NCI-H1930 (cell line): ENCODE results near the gene LYST.

Source experiments
- DNase-seq, 2 experiments: peaks; one replicate each; lab custom pipeline; 2025; lab: John Stamatoyannopoulos, UW

Gene LYST

GRCh38 chr1:235712812-235713211, 153.9 kb downstream of the LYST start:
- DNase-seq: no peak

GRCh38 chr1:235710687-235711086, 156.0 kb downstream of the LYST start:
- DNase-seq: no peak

DNA sequence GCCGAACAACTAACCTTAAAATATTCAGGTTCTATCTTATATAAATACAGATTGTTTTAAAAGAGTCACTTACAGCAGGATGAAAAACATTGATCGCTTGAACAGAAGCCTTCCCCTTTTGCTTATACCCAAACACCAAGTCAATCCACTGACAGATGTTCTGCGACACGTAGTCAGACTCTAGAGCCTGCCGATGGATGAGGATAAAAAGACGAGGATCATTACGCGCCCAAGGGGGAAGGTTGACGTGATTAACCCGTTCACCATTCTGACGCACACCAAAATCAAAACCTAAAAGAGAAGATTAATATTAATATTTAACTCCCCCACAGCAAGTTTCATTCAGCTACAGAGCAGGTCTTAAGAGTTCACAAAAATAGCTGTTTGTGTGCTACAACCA, 157.7 kb downstream of the LYST start:
- no peak for DNase-seq

DNA sequence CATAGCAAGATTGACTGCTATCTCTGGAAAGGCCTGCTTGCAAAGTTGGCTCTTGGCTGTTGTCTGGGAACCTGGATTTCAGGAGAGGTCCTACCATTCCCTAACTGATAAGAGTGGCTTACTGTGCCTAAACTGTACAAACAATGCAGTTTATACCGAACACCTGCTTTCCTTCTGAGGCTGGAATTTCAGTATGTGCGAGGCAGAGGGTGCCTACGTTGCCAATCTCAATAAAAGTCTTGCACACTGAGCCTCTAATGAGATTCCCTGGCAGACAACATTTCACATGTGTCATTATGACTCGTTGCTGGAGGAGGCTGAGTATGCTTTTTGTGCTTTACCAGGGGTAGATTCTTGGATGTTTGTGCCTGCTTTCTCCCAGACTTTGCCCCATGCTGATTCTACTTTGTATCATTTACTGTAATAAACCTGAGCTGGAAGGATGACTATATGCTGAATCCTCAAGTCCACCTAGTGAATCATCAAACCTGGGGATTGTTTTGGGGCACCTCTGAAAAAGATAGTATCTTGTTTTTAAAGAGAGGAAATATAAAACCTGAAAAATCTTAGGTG, 158.2 kb downstream of the LYST start:
- DNase-seq: no peak

DNA sequence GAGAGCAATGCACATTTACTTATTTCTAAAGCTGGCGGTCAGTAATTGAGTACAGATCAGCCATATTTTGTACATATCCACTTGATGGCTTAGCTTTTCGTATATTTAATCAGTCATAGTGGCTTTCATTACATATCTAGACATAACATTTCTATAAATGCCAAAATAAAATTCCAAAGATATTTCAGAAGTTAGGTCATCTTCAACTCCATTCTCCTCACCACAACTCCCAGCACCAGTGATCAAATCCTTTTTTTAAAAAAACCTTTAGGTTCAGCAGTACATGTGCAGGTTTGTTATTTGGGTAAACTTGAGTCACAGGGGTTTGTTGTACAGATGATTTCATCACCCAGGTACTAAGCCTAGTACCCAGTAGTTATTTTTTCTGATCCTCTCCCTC, 163.2 kb downstream of the LYST start:
- DNase-seq: no peak

GRCh38 chr1:235702412-235702811, 164.3 kb downstream of the LYST start:
- no peak for DNase-seq

- DNase-seq: no peak
Measured at GRCh38 chr1:235697508-235697907, 169.2 kb downstream of the LYST start.

DNA sequence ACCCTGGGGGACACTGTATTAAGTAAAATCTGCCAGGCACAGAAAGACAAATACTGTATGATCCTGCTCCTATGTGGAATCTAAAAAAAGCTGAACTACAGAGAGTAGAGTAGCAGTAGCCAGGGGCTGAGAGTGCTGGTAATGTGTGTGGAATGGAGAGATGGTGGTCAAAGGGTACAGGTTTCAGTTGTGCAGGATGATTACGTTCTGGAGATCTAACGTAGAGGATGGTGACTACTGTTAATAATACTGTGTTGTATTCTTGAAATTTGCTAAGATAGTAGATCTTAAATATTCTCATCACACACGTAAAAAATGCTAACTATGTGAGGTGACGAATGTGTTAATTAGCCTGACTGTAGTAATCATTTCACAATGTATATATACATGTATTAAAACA, 177.3 kb downstream of the LYST start:
- DNase-seq: no peak

- no peak for DNase-seq
Measured at GRCh38 chr1:235688096-235688495, 178.6 kb downstream of the LYST start.

GRCh38 chr1:235683653-235684052, 183.1 kb downstream of the LYST start:
- no peak for DNase-seq

DNA sequence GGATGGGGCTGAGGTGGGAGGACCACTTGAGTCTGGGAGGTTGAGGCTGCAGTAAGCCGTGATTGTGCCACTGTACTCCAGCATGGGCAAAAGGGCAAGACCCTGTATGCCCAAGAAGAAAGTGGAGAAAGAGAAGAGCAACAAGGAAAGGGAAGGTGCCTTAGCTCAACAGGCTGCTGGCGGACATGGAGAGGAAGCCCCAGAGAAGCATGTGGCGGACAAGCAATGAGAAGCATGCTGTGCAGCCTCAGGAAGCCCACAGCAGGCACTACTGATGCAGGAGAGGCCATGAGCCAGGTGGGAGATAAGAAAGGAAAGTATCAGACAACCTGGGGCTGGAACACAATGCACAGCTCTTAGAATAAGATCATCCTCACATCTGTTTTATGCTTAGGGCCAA, 184.5 kb downstream of the LYST start:
- no peak for DNase-seq

GRCh38 chr1:235679644-235680043, 187.1 kb downstream of the LYST start:
- DNase-seq: no peak

DNA sequence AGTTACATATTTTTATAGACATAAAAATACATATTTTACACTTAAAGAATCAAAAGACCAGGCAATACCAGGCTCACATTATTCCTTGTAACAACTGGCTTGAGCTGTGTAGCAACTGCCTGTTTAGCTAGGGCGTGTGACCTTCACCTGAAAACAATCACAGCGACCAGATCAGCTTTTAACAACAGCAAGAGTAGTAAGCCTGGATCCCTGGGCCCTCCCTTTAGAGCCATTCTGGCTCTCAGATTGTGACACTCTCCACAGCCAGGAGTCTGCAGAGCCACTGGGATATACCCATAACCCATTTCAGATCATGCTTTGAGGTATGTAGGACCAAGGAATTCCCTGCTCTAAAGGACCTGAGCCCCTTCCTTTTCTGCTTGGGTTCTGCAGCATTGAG, 187.7 kb downstream of the LYST start:
- no peak for DNase-seq

DNA sequence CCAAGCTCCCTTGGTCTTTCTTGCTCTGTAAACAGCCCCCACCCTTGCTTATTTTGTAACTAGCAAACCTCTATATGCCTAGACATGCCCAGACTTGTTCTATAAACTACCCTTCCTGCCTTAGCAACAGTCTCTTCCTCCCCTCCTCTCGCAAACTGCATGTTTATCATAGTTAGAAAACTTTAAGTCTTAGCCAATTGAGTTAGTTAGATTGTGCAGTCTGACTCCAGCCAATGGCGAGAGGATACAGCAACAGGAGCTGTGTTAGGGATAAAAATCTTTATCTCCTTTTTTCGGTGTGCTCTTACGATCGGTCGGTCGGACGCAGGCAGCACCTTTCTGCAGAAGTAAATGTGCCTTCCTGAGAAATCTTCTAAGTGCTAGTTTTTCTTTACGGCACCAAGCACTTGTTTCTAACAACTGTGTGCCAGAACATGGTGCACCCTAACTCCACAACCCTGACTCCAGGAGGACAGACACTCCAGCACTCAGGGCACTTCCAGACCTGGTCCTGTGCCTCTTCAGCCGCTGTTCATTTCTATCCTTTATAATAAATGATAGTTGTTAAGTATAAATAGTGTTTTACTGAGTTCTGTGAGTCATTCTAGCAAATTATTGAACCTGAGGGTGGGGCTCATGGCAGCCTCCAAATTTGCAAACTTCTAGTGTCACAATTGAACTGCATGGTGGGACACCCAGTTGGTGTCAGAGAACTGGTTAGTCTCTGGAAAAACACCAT, 191.4 kb downstream of the LYST start:
- DNase-seq: no peak

DNA sequence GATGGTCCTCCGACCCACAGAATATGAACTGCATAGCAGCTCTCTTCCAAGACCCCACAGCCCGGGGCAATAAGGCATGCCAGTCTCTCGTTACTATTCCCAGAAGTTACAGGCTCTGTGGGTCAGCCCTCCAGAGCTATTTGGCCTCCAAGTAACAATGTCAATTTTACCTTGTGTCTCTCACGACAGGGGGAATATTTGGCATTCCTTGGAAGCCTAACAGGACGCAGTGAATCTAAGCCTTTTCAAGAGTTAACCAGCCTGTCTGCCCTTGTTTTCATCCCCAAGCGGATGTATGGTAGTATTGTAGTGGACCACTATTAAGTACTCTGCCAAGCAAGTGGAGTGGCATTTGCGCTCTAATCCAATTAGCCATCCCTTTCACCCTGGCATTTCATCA, 192.7 kb downstream of the LYST start:
- DNase-seq: no peak

DNA sequence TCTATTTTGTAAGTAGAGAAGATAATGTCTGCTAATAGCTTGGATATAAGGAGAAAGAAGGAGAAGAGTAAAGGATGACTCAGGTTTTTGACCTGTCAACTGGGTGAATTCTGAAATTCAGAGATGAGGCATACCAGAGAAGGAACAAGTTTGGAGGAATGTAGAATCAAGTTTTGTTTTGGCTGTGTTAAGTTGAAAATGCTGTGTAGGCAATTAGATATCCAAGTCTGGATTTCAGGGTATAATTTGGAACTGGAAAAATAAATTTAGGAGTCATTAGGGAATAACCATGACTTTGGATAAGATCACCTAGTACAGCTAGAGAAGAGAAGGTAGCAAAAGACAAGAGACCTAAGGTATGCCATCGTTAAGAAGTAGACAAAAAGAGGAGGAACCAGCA, 194.7 kb downstream of the LYST start:
- no peak for DNase-seq

DNA sequence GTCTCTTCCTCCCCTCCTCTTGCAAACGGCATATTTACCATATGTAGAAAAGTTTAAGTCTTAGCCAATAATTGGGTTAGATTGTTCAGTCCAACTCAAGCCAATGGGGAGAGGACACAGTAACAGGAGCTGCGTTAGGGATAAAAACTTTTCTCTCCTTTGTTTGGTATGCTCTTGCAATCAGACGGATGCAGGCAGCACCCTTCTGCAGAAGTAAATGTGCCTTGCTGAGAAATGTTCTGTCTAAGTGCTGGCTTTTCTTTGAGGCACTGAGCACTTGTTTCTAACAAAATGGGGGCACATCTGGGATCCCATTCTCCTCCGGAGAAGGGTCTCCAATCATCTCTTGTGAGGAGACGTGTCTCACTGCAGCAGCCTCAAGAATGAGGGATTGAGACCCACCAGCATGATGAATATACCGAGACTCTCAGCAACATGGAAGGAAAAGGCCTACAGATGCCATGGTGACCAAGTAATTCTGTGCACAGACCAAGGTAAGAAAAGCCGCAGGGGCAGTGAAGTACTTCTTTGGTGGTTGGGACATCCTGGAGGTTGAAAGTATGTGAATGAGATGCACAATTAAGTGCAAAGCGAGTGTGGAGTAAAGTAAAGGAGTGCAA, 196.4 kb downstream of the LYST start:
- DNase-seq: no peak

DNA sequence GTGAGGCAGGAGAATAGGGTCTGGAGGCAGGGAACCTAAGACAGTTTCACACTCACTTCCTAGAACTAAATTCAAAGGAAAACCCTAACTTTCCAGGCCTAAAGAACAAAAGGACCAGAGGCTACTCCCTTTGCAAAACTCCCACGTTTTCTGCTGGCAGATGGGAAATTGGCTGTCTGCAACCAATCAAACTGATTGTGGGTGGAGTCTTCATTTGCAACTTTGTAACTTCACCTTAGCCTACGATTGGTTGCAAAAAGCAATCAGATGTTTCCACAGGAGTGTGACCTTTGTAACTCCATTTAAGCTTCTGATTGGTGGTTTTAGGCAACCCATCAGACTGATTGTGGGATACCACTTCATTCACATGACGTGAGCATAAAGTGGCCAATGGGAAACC, 197.4 kb downstream of the LYST start:
- no peak for DNase-seq

- no peak for DNase-seq
Measured at GRCh38 chr1:235663628-235664027, 203.1 kb downstream of the LYST start.

- DNase-seq: no peak
Measured at GRCh38 chr1:235661568-235661967, 205.1 kb downstream of the LYST start.

DNA sequence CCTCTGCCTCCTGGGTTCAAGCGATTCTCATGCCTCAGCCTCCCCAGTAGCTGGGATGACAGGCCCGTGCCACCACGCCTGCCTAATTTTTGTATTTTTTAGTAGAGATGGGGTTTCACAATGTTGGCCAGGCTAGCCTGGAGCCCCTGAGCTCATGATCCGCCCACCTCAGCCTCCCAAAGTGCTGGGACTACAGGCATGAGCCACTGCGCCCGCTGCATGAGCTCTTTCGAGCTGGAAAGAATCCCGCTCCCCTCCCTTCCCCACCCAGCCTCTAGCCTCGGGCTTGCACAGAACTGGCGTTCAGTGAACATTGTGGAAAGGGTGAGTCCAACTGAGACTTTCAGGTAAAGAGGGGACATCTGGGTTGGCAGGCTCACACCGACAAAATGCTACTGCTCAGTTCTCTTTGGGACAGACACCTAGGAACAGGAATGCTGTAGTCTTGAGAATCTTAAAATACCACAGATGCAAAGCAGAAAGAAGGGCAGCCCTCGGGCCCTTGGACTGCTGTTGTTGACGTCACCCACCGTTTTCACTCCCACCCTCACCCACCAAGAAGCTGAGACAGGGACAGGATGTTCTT, 207.4 kb downstream of the LYST start:
- no peak for DNase-seq

DNA sequence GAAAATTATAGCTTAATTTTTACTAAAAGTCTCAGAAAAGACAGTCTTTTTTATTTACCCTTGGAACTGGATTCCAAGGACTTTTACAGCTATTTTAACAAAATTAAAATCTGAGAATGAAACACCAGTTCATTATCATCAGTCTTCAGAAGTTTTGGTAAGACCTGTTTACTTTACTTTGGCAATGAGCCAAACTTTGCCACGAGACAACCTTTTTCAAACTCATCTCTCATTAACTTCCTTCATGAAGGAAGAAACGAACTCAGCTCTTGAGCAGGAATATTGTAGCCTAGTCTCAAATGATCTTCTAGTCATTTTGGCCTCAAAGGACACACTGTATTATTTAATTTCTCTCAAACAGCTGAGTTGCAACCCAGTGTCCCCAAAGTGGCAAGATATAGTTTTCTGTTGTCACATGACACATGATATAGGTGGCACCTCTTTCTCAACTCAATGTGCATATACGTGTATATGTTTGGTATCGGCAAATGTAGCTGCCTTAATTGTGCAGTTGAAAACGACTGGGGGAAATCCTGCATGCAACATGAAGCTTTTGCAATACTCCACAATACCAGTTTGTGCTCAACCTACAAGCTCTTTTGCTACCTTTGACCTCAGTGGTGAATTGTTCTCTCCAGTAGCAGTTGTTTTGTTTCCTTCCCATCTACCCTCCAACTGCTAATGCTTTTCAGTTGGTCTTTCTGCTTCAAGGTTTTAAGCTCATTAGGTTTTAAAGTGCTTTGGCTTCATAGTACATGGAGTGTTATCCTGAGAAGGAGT, 208.8 kb downstream of the LYST start:
- no peak for DNase-seq

DNA sequence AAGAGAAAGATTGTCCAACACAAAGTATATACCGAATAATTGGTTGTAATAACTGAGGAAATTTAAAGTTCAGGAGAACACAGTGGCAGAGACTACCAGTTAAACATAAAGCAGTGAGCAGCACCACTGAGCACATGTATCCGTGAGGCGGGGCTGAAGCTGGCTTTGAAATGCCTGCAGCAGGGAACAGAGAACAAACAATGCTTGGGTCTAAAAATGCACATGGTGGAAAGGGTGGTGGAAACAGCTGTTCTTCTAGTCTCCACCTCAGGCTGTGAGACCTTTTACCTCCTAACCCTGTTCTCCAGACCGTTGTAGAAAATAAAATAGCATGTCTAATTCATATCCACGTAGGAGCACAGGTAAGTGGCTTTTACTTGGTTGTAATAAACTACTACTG, 209.4 kb downstream of the LYST start:
- DNase-seq: no peak
